Caco-2 (cell line): ENCODE measurements around the gene GLS. TPM values are rescaled to one million over a fixed set of nuclear protein-coding genes. Genes with fewer than 3 reads are reported as not detected.

Source experiments
- BruUV-seq: library from RNA; stranded (reverse); fragments of 400-500 nt; replicated peaks from 2 replicates; lab custom pipeline; 2021; lab: Mats Ljungman, UMichigan
- CTCF ChIA-PET: fragments of 300-600 bp; sonication (Branson Sonifier 250); formaldehyde crosslinking; loops from one replicate; lab custom pipeline; 2022; ENCODE audit warnings: antibody characterized with exemption; lab: Charles Lee
- POLR2A ChIA-PET: fragments of 300-600 bp; sonication (Branson Sonifier 250); formaldehyde crosslinking; loops from one replicate; lab custom pipeline; 2022; ENCODE audit warnings: antibody characterized with exemption; lab: Charles Lee
- DNase-seq, 2 experiments: peaks; one replicate each; pipeline versions ENCODE4 v3.0.0 to v3.0.0-alpha.2; 2020 to 2022
- H3K27me3 ChIP-seq: replicated peaks from 2 replicates; pipeline ENCODE4 v1.6.0; 2011; ENCODE audit warnings: low read length; ENCODE audit not compliant: control insufficient read depth, insufficient read depth
- H3K36me3 ChIP-seq: 2 replicates; pipeline ENCODE4 v1.5.1; 2011; ENCODE audit warnings: low read length; ENCODE audit not compliant: control insufficient read depth, insufficient read depth
- H3K4me1 ChIP-seq: fragments of 250-450 bp; sonication (Bioruptor Pico); 2 replicates; pipeline ENCODE4 v1.5.1; 2020; ENCODE audit warnings: mild to moderate bottlenecking
- H3K4me3 ChIP-seq: 2 replicates; pipeline ENCODE4 v1.5.1; 2011; ENCODE audit warnings: low read depth, mild to moderate bottlenecking, control low read depth, low read length
- H3K9me3 ChIP-seq: fragments of 250-450 bp; sonication (Bioruptor Pico); 2 replicates; pipeline ENCODE4 v1.5.1; 2020; ENCODE audit warnings: mild to moderate bottlenecking, moderate library complexity
- H3K27ac Mint-ChIP-seq: one replicate; pipeline ENCODE4 v1.8.0; 2022; ENCODE audit warnings: mixed read lengths; ENCODE audit not compliant: unreplicated experiment
- H3K27me3 Mint-ChIP-seq: one replicate; pipeline ENCODE4 v1.8.0; 2022; ENCODE audit warnings: mixed read lengths; ENCODE audit not compliant: insufficient read depth, unreplicated experiment
- H3K36me3 Mint-ChIP-seq: one replicate; pipeline ENCODE4 v1.8.0; 2022; ENCODE audit warnings: mild to moderate bottlenecking, mixed read lengths; ENCODE audit not compliant: insufficient read depth, unreplicated experiment
- H3K4me1 Mint-ChIP-seq: one replicate; pipeline ENCODE4 v1.8.0; 2022; ENCODE audit warnings: low read depth, mixed read lengths; ENCODE audit not compliant: unreplicated experiment
- H3K4me3 Mint-ChIP-seq: one replicate; pipeline ENCODE4 v1.8.0; 2022; ENCODE audit warnings: mild to moderate bottlenecking, moderate library complexity, mixed read lengths; ENCODE audit not compliant: unreplicated experiment
- H3K9me3 Mint-ChIP-seq: one replicate; pipeline ENCODE4 v1.8.0; 2022; ENCODE audit warnings: mixed read lengths; ENCODE audit not compliant: unreplicated experiment
- intact Hi-C: fragments of 100-400 bp; cut with micrococcal nuclease; formaldehyde crosslinking; loops from one replicate; pipeline ENCODE4 v1.10.0; 2022; ENCODE audit not compliant: unreplicated experiment
- total RNA-seq: library from RNA; stranded (reverse); gene quantifications from 2 replicates; pipeline ENCODE4 v1.2.3, GENCODE V29; 2022
- TF ChIP-seq, protein P1 (sequence below), 2 experiments: fragments of 200-600 bp in 1 of 2; IDR thresholded peaks; 1 replicate in 1 of 2; 2 replicates in 1 of 2; pipeline versions ENCODE4 v1.5.1 to v1.8.0; 2011 to 2022; ENCODE audit warnings: antibody characterized with exemption in 1 of 2, control low read depth in 1 of 2, inconsistent platforms in 1 of 2, low read depth in 1 of 2, low read length in 1 of 2, mild to moderate bottlenecking in 1 of 2, moderate library complexity in 1 of 2; ENCODE audit not compliant: insufficient read depth in 1 of 2, severe bottlenecking in 1 of 2, unreplicated experiment in 1 of 2

The GLS gene
- total RNA-seq, 1 experiment from 2014 or later, result 107 TPM

DNA sequence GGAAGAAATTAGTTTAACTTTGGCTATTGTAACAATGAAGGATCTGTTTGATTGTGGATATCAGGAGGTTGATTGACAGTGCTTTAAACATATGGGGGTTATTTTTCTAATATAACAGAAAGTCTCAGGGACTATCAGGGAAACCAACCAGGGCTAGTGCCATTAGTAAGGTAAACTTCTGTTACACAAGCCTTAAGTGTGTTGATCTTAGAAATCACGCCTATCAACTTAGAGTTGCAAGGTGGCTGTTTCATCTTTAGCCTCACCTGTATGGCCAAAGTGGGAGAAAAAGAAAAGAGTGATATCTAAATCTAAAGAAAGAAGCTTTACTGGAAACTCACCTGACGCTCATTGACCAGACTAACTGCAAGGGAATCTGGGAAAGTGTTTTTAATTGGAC is 62.1 kb downstream of the GLS start:
- Histone ChIP-seq H3K27me3 (no peaks in the 10 kb centered on the region), H3K4me3 (no peak overlapping the region), H3K36me3 (no peaks in the 10 kb centered on the region), H3K9me3 (no peaks in the 10 kb centered on the region), H3K4me1 (peaks cover 17% of the 10 kb centered on the region)
- H3K27ac Mint-ChIP-seq, result no peak overlapping the region
- TSS peak; percentile 10 for BruUV-seq
- H3K4me3 Mint-ChIP-seq, result no peak overlapping the region
- TF ChIP-seq, protein P1, sequence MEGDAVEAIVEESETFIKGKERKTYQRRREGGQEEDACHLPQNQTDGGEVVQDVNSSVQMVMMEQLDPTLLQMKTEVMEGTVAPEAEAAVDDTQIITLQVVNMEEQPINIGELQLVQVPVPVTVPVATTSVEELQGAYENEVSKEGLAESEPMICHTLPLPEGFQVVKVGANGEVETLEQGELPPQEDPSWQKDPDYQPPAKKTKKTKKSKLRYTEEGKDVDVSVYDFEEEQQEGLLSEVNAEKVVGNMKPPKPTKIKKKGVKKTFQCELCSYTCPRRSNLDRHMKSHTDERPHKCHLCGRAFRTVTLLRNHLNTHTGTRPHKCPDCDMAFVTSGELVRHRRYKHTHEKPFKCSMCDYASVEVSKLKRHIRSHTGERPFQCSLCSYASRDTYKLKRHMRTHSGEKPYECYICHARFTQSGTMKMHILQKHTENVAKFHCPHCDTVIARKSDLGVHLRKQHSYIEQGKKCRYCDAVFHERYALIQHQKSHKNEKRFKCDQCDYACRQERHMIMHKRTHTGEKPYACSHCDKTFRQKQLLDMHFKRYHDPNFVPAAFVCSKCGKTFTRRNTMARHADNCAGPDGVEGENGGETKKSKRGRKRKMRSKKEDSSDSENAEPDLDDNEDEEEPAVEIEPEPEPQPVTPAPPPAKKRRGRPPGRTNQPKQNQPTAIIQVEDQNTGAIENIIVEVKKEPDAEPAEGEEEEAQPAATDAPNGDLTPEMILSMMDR (IDR thresholded peaks at IDR 0.05; ENCODE audit: insufficient read depth in 1 of 2, low read depth in 1 of 2, low read length in 1 of 2, severe bottlenecking in 1 of 2, unreplicated experiment in 1 of 2), result no peak
- intact Hi-C loops, result no loop called here
- ChIA-PET POLR2A (no interaction called here), CTCF (no interaction called here)
- H3K36me3 Mint-ChIP-seq, result peaks cover 7% of the 10 kb centered on the region
- H3K4me1 Mint-ChIP-seq, result peaks cover 7% of the 10 kb centered on the region
- no peaks in the 10 kb centered on the region for H3K27me3 Mint-ChIP-seq
- no peaks in the 10 kb centered on the region for H3K9me3 Mint-ChIP-seq
- no peak for DNase-seq

DNA sequence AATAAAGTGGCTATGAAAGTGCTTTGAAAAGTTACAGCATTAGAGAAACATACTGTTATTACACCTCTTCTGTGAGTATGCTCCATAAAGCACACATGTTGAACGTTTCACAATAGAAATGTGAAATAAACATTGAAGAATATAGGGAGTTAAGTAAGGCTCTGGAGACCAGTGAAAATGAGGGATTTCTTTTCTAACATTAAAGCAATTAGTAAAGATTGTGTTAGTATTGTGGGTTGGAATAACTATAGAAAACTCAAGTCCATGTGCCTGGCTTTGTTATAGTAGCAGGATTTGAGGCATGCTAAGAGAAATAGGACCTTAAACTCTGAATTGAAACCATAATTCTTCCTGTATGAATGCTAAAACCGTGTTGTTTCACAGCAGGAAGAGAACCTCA is 63.1 kb downstream of the GLS start:
- no peaks in the 10 kb centered on the region for H3K27me3 Mint-ChIP-seq
- peaks cover 7% of the 10 kb centered on the region for H3K36me3 Mint-ChIP-seq
- H3K9me3 Mint-ChIP-seq, result no peaks in the 10 kb centered on the region
- intact Hi-C loops, result no loop called here
- no TSS peak for BruUV-seq
- Histone ChIP-seq H3K36me3 (no peaks in the 10 kb centered on the region), H3K27me3 (no peaks in the 10 kb centered on the region), H3K9me3 (no peaks in the 10 kb centered on the region), H3K4me1 (peaks cover 27% of the 10 kb centered on the region), H3K4me3 (no peak overlapping the region)
- TF ChIP-seq, protein P1 (IDR thresholded peaks at IDR 0.05; ENCODE audit: insufficient read depth in 1 of 2, low read depth in 1 of 2, low read length in 1 of 2, severe bottlenecking in 1 of 2, unreplicated experiment in 1 of 2), result no peak
- CTCF ChIA-PET, result no interaction called here
- H3K4me1 Mint-ChIP-seq, result peaks cover 7% of the 10 kb centered on the region
- no peak overlapping the region for H3K27ac Mint-ChIP-seq
- POLR2A ChIA-PET, result no interaction called here
- H3K4me3 Mint-ChIP-seq, result no peak overlapping the region
- no peak for DNase-seq

DNA sequence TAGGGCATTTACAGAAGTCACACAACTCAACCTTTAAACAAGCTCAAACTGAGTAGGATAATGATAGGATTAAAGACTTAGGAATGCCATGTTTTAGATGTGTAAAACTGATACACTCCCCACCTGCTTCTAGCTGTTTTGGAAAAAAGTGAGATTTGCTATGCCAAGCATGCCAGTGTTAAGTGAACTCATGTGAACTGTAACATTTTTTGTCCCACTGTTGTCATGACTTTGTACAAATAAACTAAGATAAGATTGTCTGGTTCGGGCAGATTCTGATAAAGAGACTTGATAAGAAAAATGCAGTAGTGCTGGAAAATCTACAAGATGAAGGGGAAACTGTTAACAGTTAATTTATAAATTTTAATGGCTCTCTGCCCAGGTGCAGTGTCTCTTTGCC is 66.5 kb downstream of the GLS start:
- no peak overlapping the region for H3K27ac Mint-ChIP-seq
- H3K27me3 ChIP-seq, result no peaks in the 10 kb centered on the region
- TF ChIP-seq, protein P1 (IDR thresholded peaks at IDR 0.05; ENCODE audit: insufficient read depth in 1 of 2, low read depth in 1 of 2, low read length in 1 of 2, severe bottlenecking in 1 of 2, unreplicated experiment in 1 of 2), result no peak
- H3K4me1 ChIP-seq, result peaks cover 33% of the 10 kb centered on the region
- ChIA-PET POLR2A (interaction anchor here (0.9 to 1.5 kb wide), 2 partner anchors 33 to 65 kb away, joined by 3 to 8 read pairs; no protein-coding TSS in a partner anchor), CTCF (interaction anchor here (0.9 to 1.0 kb wide), 2 partner anchors 26 to 165 kb away, joined by 3 to 4 read pairs; no protein-coding TSS in a partner anchor)
- H3K9me3 Mint-ChIP-seq, result no peaks in the 10 kb centered on the region
- no peaks in the 10 kb centered on the region for H3K27me3 Mint-ChIP-seq
- intact Hi-C loops, result loop anchor here (1.0 to 2.0 kb wide), 8 partner anchors 20 to 166 kb away; partner anchors contain the start of gene GLS
- peak overlapping the region; percentile 15 for H3K4me3 Mint-ChIP-seq
- no peak overlapping the region for H3K4me3 ChIP-seq
- H3K36me3 Mint-ChIP-seq, result no peaks in the 10 kb centered on the region
- no peaks in the 10 kb centered on the region for H3K36me3 ChIP-seq
- DNase-seq, result peak; percentile 60 to 76
- H3K9me3 ChIP-seq, result no peaks in the 10 kb centered on the region
- BruUV-seq, result no TSS peak
- peaks cover 7% of the 10 kb centered on the region for H3K4me1 Mint-ChIP-seq
